ENCODE results near the gene UVRAG.
"Not testable (repeated sequence)": the region's sequence is repeated elsewhere in the genome, so short reads cannot be mapped to it uniquely, and the experiment has no call there.

The UVRAG gene

DNA sequence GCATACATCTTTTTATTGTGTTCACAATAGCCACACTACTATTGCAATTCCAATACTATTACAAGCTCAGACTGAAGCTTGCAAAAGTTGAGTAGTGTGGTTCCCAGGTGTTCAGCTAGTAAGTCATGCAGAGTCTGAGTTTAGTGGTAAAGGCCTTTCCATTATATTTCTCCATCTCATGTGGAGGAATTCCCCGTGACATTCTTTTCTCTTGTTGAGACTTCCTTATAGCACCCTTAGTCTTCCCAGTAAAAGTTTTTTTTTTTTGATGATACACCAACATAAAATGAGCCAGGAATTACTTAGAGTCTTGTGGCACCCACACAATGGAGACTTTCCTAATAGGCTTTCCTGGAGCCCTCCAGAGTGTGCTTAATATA, 110.8 kb downstream of the UVRAG start:
- DNase-seq = no peak

DNA sequence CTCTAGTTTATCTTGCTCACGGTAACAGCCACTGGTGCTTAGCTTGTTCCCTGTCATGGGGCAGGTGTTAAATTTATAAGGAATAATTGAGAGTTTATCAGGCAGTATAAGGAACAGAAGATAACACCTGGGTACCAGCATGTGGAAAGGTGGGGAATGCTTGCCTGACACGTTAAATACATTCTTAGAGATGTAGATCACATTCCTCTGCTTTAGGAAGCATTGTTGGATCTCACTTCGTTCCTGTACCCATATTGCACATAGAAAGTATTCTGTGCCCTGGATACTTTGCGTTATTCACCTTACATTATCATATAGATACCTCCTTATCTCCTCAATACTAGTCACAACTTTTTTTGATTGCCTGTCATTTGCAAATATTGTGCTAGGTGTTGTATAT, 114.7 kb downstream of the UVRAG start:
- no peak for DNase-seq

- DNase-seq = no peak
Observed at GRCh38 chr11:75930534-75930933, 115.5 kb downstream of the UVRAG start.

GRCh38 chr11:75931124-75931523, 116.1 kb downstream of the UVRAG start:
- DNase-seq = no peak

- not testable (repeated sequence) for DNase-seq
Observed at GRCh38 chr11:75933736-75934135, 118.7 kb downstream of the UVRAG start.

DNA sequence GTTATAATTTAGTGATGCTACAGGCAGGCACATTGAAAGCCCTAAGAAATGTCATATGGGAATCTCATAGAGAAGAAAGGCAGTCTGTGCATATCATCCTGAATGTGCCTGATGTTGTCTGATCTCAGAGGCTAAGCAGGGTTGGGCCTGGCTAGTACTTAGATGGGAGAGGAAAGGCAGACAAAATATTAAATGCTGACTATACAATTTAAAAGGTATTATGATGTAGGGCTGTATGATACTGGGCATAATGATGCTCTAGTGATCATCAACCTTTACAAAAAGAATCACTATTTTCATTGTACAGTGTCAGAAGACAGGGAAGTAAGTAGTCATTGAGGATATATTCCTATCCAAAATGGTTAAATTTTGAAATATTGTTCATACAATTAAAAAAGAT, 119.8 kb downstream of the UVRAG start:
- no peak for DNase-seq

GRCh38 chr11:75938543-75938942, 123.5 kb downstream of the UVRAG start:
- no peak for DNase-seq

DNA sequence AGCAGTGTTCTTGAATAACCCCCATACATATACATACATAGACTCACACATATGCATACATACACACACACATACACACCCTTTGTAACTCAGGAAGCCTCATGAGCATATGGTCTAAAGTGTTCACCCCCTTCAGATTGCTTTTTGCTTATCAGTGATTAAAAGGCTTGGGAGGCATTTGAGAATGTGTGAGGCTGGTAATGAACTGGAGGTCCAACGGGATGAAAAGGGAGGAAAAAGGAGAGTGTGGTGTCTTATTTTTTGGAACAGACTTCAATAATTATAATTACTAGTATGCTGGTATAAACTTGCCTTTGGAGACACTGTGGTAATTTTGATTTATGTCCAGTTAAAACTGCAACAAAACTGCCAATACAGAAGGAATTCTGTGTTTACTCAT, 124.5 kb downstream of the UVRAG start:
- no peak for DNase-seq

GRCh38 chr11:75939992-75940391, 125.0 kb downstream of the UVRAG start:
- DNase-seq = no peak

GRCh38 chr11:75940911-75941310, 125.9 kb downstream of the UVRAG start:
- no peak for DNase-seq

DNA sequence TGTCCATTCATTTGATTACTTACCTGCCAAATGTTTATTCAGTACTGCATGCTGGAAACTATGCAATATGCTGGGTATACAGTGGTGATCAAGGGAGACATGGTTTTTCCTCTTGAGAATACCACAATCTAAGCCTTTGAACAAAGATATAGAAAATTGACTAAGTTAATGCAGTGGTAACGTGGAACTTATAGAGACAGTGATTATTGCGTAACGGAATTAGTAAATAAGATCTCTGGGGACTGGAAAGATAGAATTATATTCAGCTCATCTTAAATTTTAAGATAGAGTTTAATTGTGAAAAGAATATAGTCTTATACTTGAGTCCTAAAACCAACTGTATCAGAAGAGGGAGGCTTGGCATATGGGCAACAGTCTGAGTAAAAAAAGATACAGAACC, 129.5 kb downstream of the UVRAG start:
- no peak for DNase-seq

DNA sequence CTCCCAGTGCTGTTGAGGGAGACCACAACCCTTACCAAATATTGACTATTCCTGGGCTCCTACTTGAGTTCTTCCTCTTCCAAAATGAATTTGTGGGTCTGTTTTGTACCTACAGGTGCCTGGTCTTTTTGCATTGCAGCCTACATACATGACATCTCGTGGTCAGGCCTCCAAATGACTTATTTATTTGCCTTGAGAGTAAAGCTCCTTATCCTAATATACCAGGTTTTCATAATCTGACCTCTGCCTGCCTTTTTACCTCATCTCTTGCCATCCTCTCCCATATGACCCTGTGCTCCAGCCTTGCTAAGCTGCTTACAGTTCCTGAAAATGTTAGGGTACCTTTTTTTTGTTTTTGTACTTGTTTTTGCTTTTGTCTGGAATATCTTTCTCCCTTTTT, 130.4 kb downstream of the UVRAG start:
- no peak for DNase-seq

- no peak for DNase-seq
Observed at GRCh38 chr11:75945947-75946346, 130.9 kb downstream of the UVRAG start.

DNA sequence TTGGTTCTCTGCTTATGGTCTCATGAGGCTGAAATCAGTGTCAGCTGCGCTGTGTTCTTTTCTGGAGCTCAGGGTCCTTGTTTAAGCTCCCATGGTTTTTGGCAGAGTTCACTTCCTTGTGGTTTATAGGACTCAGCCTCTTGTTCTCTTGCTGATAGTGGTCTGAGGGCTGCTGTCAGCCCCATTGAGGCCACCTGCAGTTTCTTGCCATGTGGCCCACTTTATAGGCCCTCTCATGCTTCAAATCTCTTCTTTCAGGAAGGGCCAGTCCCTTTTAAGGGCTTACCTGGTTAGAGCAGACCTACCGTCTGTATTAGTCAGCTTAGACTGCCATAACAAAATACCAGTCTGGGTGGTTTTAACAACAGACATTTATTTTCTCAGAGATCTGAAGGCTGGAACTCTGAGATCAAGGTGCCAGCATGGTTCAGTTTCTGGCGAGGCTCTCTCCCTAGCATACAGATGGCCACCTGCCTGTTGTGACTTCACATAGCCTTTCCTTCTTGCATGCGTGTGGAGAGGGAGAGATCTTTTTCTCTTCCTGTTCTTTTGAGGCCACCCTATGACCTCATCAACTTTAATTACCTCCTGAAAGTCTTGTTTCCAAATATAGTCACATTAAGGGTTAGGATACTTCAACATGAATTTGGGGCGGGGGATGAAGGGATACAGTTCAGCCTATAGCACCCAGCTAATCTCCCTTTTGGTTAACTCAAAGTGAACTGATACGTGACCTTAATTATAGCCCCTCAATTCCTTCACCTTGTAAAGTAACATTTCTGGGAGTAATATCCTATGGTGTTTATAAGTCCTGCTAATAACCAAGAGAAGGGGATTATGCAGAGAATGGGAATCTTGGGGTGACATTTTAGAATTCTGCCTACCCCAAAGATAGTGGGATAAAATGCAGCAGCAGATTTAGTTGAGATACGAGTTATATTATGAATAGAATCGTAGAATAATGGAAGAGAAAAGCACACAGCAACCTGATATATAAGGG, 131.8 kb downstream of the UVRAG start:
- DNase-seq = no peak

DNA sequence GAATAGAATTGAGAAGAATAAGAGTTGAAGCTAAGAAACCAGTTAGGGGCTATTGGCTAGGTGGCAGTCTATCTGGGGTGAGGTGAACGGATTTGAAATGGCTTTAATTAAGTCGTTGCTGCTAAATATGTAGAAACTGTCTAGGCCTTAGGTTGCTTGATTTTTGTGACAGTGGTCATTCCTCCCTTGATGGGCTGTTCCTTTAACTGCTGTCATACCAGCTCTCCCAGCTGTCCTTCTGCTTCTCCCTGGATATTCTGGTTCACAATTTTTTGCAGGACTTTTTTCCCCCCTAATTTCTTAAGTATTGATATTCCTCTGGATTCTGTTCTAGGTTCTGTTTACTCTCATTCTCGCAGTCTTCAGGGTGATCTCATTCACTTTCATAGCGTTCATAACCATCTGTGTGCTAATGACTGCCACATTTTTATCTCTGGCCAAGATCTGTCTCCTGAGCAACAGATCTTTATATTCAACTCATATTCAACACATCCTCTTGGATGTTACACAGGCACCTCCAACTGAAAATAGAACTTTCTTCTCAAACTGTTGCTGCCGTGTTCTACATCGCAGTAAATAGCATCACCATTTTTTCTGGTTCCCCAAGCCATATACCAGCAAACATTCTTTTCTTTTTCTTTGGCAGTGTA, 134.1 kb downstream of the UVRAG start:
- no peak for DNase-seq

- DNase-seq = no peak
Observed at GRCh38 chr11:75950141-75950540, 135.1 kb downstream of the UVRAG start.

- no peak for DNase-seq
Observed at GRCh38 chr11:75954039-75954438, 139.0 kb downstream of the UVRAG start.

GRCh38 chr11:75955443-75955842, 140.4 kb downstream of the UVRAG start:
- no peak for DNase-seq

- no peak for DNase-seq
Observed at GRCh38 chr11:75959540-75959939, 144.5 kb downstream of the UVRAG start.

- DNase-seq = no peak
Observed at GRCh38 chr11:75964071-75964470, 149.1 kb downstream of the UVRAG start.

DNA sequence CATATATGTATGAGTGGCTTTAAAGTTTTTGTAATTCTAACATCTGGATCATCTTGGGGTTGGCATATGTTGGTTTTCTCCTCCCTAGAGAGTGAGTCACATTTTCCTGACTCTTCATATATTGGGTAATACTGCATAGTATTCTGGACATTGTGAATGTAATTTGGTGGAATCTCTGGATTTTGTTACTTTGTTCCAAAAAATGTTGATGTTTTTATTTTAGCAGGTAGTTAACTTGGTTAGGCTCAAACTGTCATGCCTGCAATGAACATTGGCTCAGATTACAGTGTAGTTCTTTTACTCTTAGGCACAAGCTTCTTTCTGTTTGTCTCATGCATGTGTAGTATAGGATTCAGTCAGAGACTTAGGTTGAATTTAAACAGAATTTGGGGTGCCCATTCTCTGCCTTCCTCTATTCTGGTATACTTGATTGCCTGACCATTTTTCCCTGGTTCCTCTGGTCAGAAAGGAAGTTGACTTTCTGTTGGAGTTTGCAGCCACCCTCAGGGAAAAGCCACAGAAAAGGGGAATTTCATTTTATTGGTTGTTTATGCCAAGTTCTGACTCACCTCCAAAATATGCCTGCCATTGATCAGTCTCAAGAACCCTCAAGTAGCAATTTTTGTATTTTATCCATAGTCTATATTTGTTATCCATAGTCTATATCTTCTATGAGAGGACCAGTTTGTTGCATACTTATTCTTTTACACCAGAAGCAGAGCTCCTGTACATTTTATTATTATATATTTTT, 151.7 kb downstream of the UVRAG start:
- DNase-seq = no peak

DNA sequence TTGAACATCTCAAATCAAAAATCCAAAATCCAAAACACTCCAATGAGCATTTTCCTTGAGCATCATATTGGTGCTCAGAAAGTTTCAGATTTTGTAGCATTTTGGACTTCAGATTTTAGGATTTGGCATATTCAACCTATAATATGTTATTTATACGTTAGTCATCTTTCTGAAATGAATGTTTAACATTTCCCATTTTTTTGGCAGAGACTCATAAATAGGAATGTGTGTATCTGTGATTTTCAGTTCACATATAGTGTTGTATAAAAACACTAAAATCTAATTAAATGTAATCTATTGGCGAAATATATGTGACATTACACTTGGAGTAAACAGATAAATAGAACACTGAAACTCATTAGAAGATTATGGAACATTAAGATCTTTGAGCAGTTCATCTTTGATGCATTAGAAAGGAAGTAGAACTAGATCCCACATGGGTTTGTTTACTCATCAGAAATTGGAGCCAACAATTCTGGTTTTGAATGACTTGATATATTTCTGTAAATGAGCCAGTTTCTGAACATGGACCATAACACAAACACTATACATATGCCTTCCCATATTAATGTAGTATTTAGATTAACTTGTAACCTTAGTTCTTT, 153.1 kb downstream of the UVRAG start:
- no peak for DNase-seq
